GM20000 (cell line): ENCODE data around the gene ATRAID.
A peak's percentile ranks its signal among the peaks of the same experiment; 100 is the strongest.

Experiments used
- DNase-seq: peaks from one replicate; pipeline ENCODE4 v3.0.0; 2012; ENCODE audit warnings: low spot score
- TF ChIP-seq, protein P1 (sequence below): IDR thresholded peaks from 2 replicates; pipeline ENCODE4 v1.5.1; 2012; ENCODE audit warnings: mild to moderate bottlenecking, control low read depth; ENCODE audit errors: extremely low read depth, missing control alignments

Gene ATRAID

GRCh38 chr2:27208486-27209050, 3.3 kb upstream of the ATRAID start:
- DNase-seq = no peak
- TF ChIP-seq, protein P1, sequence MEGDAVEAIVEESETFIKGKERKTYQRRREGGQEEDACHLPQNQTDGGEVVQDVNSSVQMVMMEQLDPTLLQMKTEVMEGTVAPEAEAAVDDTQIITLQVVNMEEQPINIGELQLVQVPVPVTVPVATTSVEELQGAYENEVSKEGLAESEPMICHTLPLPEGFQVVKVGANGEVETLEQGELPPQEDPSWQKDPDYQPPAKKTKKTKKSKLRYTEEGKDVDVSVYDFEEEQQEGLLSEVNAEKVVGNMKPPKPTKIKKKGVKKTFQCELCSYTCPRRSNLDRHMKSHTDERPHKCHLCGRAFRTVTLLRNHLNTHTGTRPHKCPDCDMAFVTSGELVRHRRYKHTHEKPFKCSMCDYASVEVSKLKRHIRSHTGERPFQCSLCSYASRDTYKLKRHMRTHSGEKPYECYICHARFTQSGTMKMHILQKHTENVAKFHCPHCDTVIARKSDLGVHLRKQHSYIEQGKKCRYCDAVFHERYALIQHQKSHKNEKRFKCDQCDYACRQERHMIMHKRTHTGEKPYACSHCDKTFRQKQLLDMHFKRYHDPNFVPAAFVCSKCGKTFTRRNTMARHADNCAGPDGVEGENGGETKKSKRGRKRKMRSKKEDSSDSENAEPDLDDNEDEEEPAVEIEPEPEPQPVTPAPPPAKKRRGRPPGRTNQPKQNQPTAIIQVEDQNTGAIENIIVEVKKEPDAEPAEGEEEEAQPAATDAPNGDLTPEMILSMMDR = no peak

DNA sequence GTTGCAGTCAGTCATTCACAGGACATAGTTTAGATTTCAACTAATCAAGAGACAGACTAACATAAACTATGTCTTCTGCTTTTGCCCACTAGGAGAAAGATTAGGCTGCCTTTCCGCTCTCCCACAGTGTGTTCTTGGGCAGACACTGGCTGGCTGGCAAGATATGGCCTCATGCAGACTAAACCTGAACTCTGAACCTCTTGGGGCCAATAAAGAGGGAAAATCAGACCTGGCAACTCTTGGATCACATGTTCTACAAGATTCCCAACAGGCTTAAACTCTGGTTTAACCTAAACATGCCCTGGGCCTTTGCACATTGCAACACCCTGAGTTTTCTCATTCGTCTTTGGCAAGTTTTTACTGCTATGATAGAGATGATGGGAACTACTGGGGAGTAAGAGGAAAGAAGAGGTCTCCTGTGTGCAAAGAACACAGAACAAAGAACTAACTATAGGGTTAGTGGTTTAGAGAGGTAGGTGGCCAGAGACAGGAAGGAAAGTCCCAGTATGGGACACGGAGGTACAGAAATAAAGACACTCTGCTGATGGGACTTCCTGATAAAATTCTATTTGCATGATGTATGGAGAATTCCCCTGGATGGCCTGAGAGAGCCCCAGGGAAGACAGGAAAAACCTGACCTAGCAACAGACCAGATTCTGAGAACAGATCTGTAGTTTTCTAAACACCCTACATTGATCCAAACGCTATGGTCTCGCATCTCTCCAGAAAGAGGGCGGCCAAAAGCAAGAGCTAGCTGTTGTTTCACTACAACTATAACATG, 2.0 kb upstream of the ATRAID start:
- TF ChIP-seq, protein P1 = no peak
- peak; percentile 46 for DNase-seq

GRCh38 chr2:27211241-27211942, 449 bp upstream of the ATRAID start:
- peak; percentile 42 for DNase-seq

GRCh38 chr2:27212626-27213471, 1.0 kb downstream of the ATRAID start:
- TF ChIP-seq, protein P1 = no peak
- DNase-seq = peak; percentile 61

More at GRCh38 chr2:27211241-27211942, 449 bp upstream of the ATRAID start:
- TF ChIP-seq, protein P1 = no peak

- TF ChIP-seq, protein P1 = no peak
- DNase-seq = no peak
These were observed 3.1 kb downstream of the ATRAID start for GRCh38 chr2:27214941-27215340.

DNA sequence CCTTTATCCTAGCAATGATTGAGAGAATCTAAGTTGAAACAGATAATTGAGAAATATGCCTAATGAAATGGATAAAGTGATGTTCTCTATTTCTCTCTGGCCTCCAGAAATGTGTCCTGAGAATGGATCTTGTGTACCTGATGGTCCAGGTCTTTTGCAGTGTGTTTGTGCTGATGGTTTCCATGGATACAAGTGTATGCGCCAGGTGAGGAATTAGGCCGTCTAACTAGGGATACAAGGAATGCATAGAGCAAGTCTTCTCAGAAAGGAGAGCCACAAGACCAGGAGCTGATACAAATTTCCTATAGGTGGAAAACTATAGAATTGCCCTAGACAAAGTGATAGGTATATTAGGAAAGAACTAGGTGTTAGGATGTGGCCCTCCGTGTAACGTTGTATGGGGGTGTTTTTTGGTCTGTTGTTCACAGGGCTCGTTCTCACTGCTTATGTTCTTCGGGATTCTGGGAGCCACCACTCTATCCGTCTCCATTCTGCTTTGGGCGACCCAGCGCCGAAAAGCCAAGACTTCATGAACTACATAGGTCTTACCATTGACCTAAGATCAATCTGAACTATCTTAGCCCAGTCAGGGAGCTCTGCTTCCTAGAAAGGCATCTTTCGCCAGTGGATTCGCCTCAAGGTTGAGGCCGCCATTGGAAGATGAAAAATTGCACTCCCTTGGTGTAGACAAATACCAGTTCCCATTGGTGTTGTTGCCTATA, 4.7 kb downstream of the ATRAID start:
- TF ChIP-seq, protein P1 = no peak
- no peak for DNase-seq
